SK-N-SH treated with all-trans-retinoic acid at 6 μM for 48 hours (cell line): ENCODE measurements around the gene AHR.
"Not testable (repeated sequence)": the region's sequence is repeated elsewhere in the genome, so short reads cannot be mapped to it uniquely, and the experiment has no call there.

Source experiments
- ATAC-seq: fragments of 200-7000 bp; cut with Tn5 transposase; 3 replicates; pipeline ENCODE4 v1.9.1; 2020; ENCODE audit warnings: mild to moderate bottlenecking, moderate library complexity
- BACH2 ChIP-seq: fragments of 250-450 bp; sonication (Bioruptor Pico); IDR thresholded peaks from 2 replicates; pipeline ENCODE4 v1.9.0; 2021; ENCODE audit warnings: mild to moderate bottlenecking, borderline replicate concordance
- CREB5 ChIP-seq: fragments of 250-450 bp; sonication (Bioruptor Pico); IDR thresholded peaks from 2 replicates; pipeline ENCODE4 v1.5.1; 2020; ENCODE audit warnings: low read depth, mild to moderate bottlenecking, moderate library complexity
- CSRNP3 ChIP-seq: fragments of 250-450 bp; sonication (Bioruptor Pico); IDR thresholded peaks from 2 replicates; pipeline ENCODE4 v1.5.1; 2021; ENCODE audit warnings: mild to moderate bottlenecking, moderate library complexity
- ESRRG ChIP-seq: fragments of 250-450 bp; sonication (Bioruptor Pico); IDR thresholded peaks from 2 replicates; pipeline ENCODE4 v1.6.1; 2021; ENCODE audit warnings: mild to moderate bottlenecking
- GLIS3 ChIP-seq: fragments of 250-450 bp; sonication (Bioruptor Pico); IDR thresholded peaks from 2 replicates; pipeline ENCODE4 v1.5.0; 2020; ENCODE audit warnings: mild to moderate bottlenecking, moderate library complexity
- ISL1 ChIP-seq: fragments of 250-450 bp; sonication (Bioruptor Pico); IDR thresholded peaks from 2 replicates; pipeline ENCODE4 v2.1.2; 2022; ENCODE audit warnings: mild to moderate bottlenecking, moderate library complexity
- OSR1 ChIP-seq: fragments of 250-450 bp; sonication (Bioruptor Pico); IDR thresholded peaks from 2 replicates; pipeline ENCODE4 v1.8.0; 2022; ENCODE audit warnings: moderate library complexity, mild to moderate bottlenecking, inconsistent platforms
- PATZ1 ChIP-seq: fragments of 250-450 bp; sonication (Bioruptor Pico); IDR thresholded peaks from 2 replicates; pipeline ENCODE4 v1.8.0; 2020; ENCODE audit warnings: mild to moderate bottlenecking, moderate library complexity, borderline replicate concordance
- PPARA ChIP-seq: fragments of 250-450 bp; sonication (Bioruptor Pico); IDR thresholded peaks from 2 replicates; pipeline ENCODE4 v1.5.0; 2020; ENCODE audit warnings: mild to moderate bottlenecking, borderline replicate concordance
- RARB ChIP-seq: fragments of 250-450 bp; sonication (Bioruptor Pico); IDR thresholded peaks from 2 replicates; pipeline ENCODE4 v1.8.0; 2021; ENCODE audit warnings: mild to moderate bottlenecking, moderate library complexity
- SNAI2 ChIP-seq: fragments of 250-450 bp; sonication (Bioruptor Pico); IDR thresholded peaks from 2 replicates; pipeline ENCODE4 v1.5.0; 2020; ENCODE audit warnings: mild to moderate bottlenecking, moderate library complexity
- TOX ChIP-seq: fragments of 250-450 bp; sonication (Bioruptor Pico); IDR thresholded peaks from 2 replicates; pipeline ENCODE4 v1.8.0; 2021; ENCODE audit warnings: mild to moderate bottlenecking, moderate library complexity, borderline replicate concordance
- ZC3H10 ChIP-seq: fragments of 250-450 bp; sonication (Bioruptor Pico); IDR thresholded peaks from 2 replicates; pipeline ENCODE4 v1.5.1; 2021; ENCODE audit warnings: mild to moderate bottlenecking, moderate library complexity
- ZFP3 ChIP-seq: fragments of 250-450 bp; sonication (Bioruptor Pico); IDR thresholded peaks from 2 replicates; pipeline ENCODE4 v1.5.0; 2020; ENCODE audit warnings: mild to moderate bottlenecking, moderate library complexity
- ZNF565 ChIP-seq: fragments of 450-650 bp; formaldehyde crosslinking; conservative IDR thresholded peaks from 2 replicates; pipeline ENCODE4 v1.5.0; 2020; ENCODE audit warnings: low read depth, mild to moderate bottlenecking, moderate library complexity
- ZNF70 ChIP-seq: fragments of 450-650 bp; formaldehyde crosslinking; IDR thresholded peaks from 2 replicates; pipeline ENCODE4 v1.5.0; 2020; ENCODE audit warnings: mild to moderate bottlenecking, moderate library complexity
- ZNF8 ChIP-seq: fragments of 450-650 bp; formaldehyde crosslinking; IDR thresholded peaks from 2 replicates; pipeline ENCODE4 v1.5.0; 2020; ENCODE audit warnings: mild to moderate bottlenecking, moderate library complexity
- TF ChIP-seq, protein P1 (sequence below): fragments of 250-450 bp; sonication (Bioruptor Pico); IDR thresholded peaks from 2 replicates; pipeline ENCODE4 v1.5.0; 2020; ENCODE audit warnings: mild to moderate bottlenecking, moderate library complexity
- TF ChIP-seq, protein P2 (sequence below): fragments of 250-450 bp; sonication (Bioruptor Pico); IDR thresholded peaks from 2 replicates; pipeline ENCODE4 v1.8.0; 2021; ENCODE audit warnings: low read depth, mild to moderate bottlenecking, moderate library complexity, borderline replicate concordance

The AHR gene

GRCh38 chr7:17391366-17391765 lies 92.9 kb downstream of the AHR start:
- no peak for ATAC-seq
- TF ChIP-seq SNAI2 (no peak), ZNF8 (no peak), ZNF70 (CRISPR knock-in tag) (no peak), CREB5 (CRISPR knock-in tag) (no peak), ZC3H10 (CRISPR knock-in tag) (no peak), BACH2 (CRISPR knock-in tag) (no peak), ESRRG (CRISPR knock-in tag) (no peak), RARB (CRISPR knock-in tag) (no peak), OSR1 (no peak), PATZ1 (CRISPR knock-in tag) (no peak), PPARA (CRISPR knock-in tag) (no peak), GLIS3 (CRISPR knock-in tag) (no peak), ZNF565 (CRISPR knock-in tag) (no peak), ISL1 (no peak), TOX (CRISPR knock-in tag) (no peak)
- TF ChIP-seq, protein P1, sequence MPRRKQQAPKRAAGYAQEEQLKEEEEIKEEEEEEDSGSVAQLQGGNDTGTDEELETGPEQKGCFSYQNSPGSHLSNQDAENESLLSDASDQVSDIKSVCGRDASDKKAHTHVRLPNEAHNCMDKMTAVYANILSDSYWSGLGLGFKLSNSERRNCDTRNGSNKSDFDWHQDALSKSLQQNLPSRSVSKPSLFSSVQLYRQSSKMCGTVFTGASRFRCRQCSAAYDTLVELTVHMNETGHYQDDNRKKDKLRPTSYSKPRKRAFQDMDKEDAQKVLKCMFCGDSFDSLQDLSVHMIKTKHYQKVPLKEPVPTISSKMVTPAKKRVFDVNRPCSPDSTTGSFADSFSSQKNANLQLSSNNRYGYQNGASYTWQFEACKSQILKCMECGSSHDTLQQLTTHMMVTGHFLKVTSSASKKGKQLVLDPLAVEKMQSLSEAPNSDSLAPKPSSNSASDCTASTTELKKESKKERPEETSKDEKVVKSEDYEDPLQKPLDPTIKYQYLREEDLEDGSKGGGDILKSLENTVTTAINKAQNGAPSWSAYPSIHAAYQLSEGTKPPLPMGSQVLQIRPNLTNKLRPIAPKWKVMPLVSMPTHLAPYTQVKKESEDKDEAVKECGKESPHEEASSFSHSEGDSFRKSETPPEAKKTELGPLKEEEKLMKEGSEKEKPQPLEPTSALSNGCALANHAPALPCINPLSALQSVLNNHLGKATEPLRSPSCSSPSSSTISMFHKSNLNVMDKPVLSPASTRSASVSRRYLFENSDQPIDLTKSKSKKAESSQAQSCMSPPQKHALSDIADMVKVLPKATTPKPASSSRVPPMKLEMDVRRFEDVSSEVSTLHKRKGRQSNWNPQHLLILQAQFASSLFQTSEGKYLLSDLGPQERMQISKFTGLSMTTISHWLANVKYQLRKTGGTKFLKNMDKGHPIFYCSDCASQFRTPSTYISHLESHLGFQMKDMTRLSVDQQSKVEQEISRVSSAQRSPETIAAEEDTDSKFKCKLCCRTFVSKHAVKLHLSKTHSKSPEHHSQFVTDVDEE (CRISPR knock-in tag), result no peak

- no peak for ATAC-seq
- no peak for TF ChIP-seq ZNF70 (CRISPR knock-in tag)
- TF ChIP-seq CSRNP3 (CRISPR knock-in tag), result no peak
- no peak for TF ChIP-seq PATZ1 (CRISPR knock-in tag)
- TF ChIP-seq SNAI2, result no peak
- TF ChIP-seq, protein P1 (CRISPR knock-in tag), result no peak
- TF ChIP-seq ZNF8, result no peak
- TF ChIP-seq PPARA (CRISPR knock-in tag), result no peak
- TF ChIP-seq BACH2 (CRISPR knock-in tag), result no peak
- no peak for TF ChIP-seq ZFP3
- no peak for TF ChIP-seq ZNF565 (CRISPR knock-in tag)
- TF ChIP-seq ESRRG (CRISPR knock-in tag), result no peak
- TF ChIP-seq, protein P2, sequence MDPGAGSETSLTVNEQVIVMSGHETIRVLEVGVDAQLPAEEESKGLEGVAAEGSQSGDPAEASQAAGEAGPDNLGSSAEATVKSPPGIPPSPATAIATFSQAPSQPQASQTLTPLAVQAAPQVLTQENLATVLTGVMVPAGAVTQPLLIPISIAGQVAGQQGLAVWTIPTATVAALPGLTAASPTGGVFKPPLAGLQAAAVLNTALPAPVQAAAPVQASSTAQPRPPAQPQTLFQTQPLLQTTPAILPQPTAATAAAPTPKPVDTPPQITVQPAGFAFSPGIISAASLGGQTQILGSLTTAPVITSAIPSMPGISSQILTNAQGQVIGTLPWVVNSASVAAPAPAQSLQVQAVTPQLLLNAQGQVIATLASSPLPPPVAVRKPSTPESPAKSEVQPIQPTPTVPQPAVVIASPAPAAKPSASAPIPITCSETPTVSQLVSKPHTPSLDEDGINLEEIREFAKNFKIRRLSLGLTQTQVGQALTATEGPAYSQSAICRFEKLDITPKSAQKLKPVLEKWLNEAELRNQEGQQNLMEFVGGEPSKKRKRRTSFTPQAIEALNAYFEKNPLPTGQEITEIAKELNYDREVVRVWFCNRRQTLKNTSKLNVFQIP (CRISPR knock-in tag), result no peak
- no peak for TF ChIP-seq RARB (CRISPR knock-in tag)
- TF ChIP-seq ZC3H10 (CRISPR knock-in tag), result no peak
- no peak for TF ChIP-seq TOX (CRISPR knock-in tag)
These were observed 94.4 kb downstream of the AHR start for GRCh38 chr7:17392846-17393245.

DNA sequence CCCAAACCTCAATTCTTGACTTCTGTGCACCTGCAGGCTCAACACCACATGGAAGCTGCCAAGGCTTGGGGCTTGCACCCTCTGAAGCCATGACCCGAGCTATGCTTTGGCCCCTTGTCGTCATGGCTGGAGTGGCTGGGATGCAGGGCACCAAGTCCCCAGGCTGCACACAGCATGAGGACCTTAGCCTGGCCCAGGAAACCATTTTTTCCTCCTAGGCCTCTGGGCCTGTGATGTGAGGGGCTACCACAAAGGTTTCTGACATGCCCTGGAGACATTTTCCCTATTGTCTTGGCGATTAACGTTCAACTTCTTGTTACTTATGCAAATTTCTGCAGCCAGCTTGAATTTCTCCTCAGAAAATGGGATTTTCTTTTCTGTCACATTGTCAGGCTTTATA lies 96.1 kb downstream of the AHR start:
- ATAC-seq, result not testable (repeated sequence)
